COR-L47 (cell line): Measurements from ENCODE around the gene CPZ.

Experiments
- DNase-seq: peaks from one replicate; lab custom pipeline; 2025; lab: John Stamatoyannopoulos, UW

Gene CPZ

DNA sequence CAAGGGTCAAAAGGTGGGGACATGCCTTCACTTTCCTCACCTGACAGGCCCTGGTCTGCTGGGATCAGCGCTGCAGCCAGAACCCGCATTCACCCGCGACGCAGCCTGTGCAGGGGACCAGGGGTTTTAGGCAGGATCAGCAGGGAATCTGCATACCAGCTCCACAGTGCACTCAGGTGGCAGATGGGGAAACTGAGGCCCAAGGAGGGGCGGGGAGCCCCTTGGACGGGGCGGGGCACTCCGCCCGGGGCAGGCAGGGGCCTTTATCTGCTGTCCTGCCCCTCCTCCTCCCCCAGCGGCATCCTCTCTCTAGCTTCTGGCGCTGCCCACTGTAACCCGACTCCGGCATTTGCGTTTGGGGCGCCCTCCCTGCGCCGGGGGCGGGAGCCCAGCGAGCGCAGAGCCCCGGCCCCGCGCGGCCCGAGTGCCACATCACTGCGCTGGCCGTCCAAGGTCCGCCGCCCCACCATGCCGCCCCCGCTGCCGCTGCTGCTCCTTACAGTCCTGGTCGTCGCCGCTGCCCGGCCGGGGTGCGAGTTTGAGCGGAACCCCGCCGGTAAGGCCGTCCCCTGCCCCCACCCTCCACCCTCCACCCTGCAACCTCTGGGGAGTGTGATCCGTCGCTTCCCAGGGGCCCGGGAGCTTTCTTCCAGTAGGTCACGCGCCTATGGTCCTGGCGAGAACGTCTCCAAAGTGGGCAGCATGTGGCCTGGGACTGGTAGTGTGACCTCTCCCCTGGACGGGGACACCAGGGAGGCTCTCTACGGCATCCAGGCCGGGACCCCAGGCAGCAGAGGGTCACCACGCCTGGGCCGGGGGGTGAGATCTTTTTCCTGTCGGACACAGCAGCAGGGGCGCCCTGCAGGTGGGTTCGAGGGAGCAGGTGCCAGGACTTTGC, at the start of gene CPZ:
Gene CPZ, plus strand, starts transcription at position 400 of the 898 bp plus-strand sequence. Its CDS starts 69 bp downstream, at position 469.
- no peak for DNase-seq

DNA sequence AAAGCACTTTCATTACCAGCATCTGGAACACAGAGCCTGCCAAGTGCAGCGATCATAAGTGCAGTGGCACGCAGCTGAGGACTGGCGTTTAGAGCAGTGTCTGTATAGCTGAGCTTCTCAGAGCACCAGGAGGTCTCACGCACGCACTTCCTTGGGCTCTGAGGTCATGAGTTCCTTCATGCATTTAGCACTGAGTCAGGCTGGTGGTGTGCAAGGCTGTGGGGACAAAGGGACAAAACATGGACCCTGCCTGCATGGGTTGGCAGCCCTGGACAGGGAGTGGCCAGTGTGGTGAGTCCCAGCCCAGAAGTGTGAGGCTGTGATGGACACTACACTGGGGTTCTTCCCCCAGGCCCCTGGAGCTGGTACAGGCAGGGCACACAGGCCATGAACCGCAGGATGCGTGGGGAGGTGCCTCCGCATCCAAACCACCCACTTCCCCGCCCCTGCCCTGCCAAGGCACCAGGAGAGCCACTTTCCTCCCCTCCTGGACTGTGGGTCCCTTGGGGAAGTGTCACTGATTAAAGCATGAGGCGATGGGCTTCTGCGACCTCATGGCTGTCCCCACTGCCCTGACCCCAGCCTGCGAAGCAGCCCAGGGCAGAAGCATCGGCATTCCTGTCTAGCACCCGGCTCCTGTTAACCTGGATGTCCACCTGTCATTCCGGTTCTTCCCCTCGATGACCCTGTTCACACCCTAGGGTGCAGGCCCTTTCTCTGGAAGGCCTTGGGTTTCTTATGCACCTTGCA, 49.6 kb upstream of the CPZ start:
- no peak for DNase-seq

DNA sequence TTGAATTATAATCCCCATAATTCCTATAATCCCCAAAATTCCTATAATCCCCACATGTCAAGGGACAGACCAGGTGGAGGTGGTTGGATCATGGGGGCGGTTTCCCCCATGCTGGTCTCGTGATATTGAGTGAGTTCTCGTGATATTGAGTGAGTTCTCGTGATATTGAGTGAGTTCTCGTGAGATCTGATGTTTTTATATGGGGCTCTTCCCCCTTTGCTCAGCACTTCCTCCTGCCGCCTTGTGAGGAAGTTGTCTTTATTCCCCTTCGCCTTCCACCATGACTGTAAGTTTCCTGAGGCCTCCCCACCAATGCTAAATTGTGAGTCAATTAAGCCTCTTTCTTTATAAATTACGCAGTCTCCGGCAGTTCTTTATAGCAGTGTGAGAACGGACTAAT, 48.9 kb upstream of the CPZ start:
- no peak for DNase-seq

DNA sequence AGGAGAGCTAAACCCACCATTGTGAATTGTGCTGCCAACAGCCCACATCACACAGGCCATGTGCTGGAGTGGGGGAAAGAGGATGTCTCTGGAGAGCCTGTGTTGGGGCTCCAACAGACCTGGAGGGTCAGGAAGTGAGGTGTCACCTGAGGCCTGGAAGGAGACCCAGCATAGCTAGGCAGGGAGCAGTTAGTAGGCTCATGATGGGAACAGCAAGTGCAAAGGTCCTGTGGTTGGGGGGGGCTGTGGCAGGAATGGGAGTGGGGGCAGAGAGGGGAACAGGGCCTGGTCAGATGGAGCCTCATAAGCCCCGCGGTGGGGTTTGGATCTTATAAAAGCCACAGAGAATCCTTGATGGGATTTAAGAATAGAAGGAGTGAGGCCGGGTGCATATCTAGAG, 48.3 kb upstream of the CPZ start:
- DNase-seq: no peak

DNA sequence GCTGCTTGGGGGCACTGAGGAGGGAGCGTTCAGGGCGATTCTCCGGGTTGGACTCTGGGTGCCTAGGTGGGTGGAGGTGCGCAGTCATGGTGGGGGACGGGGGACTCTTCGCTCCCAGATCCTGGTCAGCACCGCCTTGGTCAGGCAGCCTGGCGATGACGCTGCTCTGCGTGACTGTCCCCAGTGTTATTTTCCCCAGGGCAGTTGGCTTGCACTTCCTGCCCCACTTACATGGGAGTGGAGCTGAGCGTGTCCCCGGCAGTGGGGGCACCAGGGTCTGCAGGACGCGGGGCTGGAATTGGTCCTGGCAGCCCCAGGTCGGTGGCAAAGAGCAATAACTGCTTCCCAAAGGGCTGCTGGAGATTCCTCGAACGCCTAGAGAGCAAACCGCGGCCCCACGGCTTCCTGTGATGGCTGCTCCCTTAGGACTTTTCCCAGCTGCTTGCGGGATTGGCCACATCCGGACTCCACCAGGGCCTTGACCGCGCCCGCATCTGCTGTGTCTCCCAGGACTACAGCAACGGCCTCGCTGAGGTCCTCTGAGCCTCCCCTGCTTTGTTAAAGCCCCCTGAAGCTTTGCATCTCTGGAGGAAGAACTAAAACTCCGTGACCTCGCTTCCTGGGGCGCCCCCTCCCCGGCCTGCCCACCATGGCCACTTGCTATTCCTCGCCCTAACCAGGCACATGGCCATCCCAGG, 47.7 kb upstream of the CPZ start:
- DNase-seq: no peak

DNA sequence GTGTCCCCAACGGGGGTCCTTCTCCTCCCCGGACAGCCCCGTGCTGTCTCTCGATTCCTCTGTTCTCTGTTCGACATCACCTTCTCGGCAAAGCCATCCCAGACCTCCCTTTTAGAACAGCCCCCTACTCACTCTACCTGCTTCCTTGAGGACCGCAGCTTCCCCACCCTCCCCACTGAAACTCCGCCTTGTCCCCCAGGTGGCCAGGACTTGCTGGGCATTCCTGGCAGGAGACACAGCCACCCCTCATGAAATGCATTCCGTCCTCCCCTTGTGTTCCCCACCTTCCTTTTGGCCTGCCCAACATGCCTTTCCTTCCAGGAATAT, 47.2 kb upstream of the CPZ start:
- DNase-seq: no peak

DNA sequence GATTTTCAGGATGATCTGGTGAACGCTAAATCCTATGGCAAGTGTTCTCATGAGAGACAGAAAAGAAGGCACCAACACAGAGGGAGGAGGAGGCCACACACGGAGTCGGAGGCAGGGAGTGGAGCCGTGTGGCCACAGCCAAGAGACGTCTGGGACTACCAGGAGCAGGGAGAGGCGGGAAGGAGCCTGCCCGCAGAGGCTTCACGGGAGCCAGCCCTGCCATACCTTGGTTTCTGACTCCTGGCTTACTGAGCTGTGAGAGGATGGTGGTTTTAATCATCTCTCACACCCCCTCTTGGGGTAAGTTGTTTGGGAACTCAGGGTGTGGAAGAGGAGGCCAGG, 45.8 kb upstream of the CPZ start:
- DNase-seq: no peak

DNA sequence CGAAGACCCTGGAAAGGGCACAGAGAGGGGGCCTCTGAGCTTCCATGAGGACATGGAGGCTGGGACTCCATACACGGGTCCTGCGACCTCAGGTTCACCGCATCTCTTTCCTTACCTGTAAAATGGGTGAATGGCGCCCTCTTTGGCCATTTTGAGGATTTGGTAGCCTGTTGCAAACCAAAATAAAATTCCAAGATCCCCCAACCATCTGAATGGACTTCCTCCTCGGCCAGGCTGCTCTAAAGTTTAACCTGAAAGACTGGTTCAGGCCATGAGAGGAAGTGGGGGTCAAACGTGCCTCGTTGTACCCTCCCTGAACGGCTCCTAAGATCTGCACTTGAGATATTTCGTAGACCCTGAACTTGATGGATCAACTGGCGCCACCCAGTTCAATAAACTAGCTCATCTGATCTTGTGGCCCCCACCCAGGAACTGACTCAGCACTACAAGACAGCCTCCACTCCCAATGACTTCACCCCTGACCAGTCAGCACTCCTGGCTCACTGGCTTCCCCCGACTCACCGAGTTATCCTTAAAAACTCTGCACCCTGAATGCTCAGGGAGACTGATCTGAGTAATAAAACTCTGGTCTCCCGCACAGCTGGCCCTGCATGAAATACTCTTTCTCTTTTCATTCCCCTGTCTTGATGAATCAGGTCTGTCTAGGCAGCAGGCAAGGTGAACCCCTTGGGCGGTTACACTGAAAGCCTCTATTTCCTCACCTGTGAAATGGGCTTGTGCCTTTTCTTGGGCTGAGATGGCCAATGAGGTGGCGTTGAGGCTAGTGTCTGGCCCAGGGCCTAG, 45.3 kb upstream of the CPZ start:
- no peak for DNase-seq

DNA sequence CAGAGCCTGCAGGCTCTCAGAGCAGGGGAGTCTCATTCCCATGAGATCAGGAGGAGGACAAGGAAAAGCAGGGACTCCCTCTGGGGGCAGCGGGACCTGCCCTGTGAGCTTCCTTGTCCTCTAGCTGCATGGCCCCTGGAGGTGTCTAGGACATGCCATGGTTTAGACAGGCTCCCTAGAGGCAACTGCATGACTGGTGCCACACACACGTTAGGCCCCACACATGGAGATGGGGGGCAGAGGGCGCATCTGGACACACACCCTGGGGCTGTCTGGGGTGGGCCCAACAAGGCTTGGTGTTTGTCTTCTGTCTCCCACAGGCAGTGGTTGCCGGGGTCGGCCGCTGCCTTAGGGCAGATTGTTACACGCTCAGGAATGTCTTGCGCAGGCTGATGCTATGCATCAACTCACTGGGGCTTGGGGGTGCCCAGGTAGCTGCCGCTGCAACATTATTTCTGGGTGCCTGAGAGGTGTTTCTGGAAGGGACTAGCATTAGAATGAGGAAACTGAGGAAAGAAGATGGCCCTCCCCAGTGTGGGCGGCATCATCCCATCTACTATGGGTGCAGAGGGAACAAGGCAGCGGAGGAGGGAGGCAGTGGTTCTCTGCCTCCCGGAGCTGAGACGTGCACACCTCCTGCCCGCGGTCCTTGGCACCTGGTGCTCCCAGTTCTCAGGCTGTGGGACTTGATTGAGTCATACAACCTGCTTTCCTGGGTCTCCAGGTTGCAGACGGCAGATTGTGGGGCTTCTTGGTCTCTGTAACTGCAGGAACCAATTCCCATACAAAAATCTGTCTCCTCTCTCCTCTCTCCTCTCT, 44.4 kb upstream of the CPZ start:
- no peak for DNase-seq

DNA sequence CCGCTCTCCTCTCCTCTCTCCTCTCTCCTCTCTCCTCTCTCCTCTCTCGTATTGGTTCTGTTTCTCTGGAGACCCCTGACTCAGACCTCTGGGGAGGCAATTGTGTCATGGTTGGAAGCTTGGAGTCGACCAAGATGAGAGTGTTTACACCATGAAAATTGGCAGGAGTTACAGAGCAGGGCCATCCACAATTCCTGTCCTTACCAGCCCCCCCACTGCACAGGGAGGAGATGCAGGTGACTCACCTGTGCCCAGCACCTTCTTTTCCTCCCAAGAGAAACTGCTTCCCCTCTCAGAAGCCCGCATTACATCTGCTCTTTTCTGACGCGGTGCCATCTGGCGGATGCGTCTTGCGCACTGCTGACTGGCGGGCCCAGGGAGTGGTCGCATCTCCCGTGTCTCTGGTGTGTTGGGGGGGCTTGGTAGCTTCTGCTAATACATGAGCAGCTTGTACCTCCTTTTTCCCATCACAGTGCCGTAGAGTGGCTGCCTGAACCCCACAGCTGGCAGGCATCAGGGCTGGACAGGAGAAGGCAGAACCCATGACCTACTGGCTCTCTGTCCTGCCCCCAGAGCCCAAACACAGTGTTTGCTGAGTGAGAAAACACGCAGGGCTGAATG, 43.7 kb upstream of the CPZ start:
- no peak for DNase-seq

DNA sequence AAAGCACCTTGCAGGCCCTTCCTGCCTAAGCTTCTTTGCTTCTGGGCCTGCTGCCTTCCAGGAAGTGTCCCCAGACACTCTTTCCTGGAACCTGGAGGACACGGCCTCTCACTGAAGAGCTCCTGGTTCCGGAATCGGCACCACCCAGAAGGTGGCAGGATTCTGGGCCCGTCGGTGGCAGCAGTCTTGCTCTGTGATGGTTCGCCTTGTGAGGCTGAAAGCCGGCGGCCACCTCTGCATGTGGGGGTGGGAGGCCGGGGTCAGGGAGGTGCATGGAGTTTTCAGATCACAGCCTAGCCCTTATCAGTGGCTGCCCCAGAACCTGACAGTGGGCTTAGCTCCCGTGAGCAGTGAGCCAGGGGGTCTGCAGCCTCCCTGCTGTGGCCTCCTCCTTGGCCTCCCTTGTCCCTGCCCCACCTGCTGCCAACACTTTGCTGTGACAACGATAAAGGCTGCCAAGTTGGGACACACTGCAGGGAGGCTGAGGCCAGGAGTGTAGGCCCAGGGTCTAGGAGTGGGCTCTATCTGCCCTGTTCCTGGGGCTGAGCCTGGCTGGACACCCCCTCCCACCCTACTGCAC, 43.1 kb upstream of the CPZ start:
- DNase-seq: no peak

DNA sequence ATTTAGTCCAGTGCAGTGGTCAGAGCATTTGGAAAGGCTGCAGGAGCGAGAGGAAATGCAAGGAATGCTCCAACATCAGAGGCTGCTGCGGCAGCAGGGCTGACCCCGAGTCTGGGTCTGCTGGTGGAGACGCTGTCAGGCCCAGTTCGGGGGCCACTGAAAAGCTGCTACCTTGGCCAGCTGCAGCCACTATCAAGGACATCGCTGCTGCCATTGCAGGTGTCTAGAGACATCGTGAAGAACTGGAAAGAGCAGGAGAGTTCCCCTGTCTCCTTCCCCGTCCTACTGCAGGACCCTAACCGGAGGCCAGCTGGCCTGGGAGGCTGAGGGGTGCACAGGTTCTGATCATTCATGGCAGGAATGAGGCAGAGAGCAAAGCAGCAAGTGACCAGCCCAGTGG, 41.9 kb upstream of the CPZ start:
- no peak for DNase-seq

DNA sequence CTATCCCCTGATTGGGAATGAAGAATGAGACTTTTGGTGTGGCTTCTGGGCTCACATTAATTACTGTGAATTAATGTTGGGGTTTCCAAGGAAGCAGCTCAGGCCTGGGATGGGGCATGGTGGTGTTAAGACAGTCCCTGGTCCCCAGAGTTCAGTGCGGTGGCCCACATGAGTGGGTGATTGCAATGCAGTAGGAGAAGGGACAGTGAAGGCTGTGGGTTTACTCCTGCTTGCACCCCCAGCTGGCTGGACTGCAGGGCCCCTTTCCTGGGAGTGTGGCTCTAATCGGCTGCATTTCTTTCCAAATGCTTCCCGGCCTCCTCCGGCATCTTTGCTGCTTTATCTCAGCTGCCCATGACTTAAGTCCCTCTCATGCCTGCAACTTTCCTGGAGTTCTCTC, 40.5 kb upstream of the CPZ start:
- no peak for DNase-seq

DNA sequence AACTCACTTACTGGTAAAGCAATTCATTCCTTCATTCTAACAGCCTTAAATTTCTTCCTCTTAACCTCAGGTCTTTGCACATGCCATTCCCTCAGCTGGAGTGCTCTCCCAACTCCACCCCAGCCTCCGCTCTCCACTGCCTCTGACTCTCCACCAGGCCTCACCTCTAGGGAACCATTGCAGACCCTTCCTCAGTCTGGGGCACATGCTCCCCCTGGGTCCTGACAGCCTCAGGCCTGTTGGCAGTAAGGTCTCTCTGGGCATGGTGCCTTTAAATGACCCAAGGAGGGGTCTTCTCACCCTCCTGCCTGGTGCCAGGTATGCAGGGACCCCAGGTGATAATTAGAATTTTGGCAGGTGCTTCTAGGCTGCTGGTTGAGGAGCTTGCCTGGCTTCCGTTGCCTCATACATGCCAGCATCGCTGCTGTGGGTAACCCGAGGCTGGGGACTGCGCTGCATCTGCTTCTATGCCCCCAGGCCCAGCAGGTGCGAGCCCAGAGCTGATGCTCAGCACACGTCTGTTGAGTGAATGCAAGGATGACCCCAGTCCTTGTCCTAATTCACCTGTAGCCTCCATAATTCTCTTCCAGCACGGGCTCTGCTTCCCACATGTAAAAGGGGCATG, 39.9 kb upstream of the CPZ start:
- DNase-seq: no peak

DNA sequence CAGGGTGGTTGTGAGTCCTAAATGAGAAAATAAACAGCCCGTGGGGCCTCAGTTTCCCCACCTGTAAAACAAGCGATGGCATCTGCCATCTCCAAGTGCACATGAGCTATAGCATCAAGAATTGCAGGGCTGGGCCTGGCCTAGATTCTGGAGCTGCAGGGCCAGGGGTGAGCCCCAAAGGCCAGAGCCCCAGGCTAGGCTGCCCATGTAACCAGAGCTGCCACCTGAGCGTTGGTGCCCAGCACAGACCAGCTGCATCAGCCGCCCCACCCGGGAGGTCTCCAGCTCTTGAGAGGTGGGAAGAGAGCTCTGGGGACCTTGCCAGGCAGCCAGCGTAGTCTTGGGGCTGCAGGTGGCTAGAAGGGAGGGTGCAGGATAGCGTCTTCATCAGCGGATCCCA, 39.3 kb upstream of the CPZ start:
- no peak for DNase-seq

DNA sequence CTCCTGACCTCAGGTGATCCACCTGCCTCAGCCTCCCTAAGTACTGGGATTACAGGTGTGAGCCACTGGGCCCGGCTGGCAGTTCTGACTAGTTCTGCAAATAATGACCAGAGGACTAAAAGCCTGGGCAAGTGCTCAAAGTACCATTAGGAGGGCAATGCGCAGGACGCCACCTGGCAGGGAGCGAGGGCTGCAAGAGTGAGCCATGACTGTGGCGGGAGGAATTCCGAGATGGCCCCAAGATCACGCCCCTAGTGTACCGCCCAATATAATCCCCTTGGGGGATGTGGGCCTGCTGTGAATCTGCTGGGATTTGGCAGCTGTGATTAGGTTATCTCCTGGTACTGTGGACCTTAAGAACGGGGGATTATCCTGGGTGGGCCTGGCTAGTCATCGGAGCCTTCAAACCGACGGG, 38.6 kb upstream of the CPZ start:
- DNase-seq: no peak

DNA sequence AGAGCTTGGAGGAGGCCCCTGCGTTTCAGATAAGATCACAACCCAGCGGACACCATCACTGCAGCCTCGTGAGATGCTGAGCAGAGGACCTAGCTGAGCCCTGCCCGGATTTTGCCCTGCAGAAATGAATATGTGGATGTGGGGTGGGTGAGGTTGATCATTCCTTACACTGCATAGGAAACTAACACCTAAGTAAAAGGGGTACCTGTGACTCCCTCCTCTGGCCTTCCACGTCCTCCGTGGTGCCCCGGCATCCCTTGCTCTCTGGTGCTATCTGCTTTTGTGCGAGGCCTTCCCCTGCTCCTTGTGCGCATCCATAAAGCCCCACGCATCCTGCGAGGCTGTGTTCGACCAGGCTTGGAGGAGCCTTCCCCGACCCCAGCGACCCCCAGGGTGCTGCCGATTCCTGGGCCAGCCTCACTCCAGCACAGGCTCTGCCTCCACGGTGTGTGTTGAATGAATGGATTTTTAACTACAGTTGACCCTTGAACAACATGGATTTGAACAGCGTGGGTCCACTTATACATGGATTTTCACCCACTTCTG, 37.9 kb upstream of the CPZ start:
- DNase-seq: no peak

DNA sequence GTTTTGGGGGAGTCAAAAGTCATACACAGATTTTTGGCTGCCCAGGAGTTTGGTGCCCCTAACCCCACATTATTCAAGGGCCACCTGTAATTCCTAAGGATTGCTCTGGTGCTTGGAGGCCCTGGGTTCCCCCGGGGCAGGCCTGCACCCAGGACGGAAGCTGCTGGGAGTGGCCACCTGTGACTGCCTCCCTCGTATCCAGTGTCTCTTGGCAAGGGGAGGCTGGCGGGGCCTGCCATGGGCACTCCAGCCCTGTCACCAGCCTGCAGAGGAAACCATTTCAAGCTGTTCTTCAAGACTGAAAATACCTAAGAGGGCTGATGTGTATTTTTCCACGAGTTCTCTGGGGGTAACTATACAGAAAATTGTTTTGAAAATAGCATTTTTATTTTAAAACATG, 36.8 kb upstream of the CPZ start:
- DNase-seq: no peak

DNA sequence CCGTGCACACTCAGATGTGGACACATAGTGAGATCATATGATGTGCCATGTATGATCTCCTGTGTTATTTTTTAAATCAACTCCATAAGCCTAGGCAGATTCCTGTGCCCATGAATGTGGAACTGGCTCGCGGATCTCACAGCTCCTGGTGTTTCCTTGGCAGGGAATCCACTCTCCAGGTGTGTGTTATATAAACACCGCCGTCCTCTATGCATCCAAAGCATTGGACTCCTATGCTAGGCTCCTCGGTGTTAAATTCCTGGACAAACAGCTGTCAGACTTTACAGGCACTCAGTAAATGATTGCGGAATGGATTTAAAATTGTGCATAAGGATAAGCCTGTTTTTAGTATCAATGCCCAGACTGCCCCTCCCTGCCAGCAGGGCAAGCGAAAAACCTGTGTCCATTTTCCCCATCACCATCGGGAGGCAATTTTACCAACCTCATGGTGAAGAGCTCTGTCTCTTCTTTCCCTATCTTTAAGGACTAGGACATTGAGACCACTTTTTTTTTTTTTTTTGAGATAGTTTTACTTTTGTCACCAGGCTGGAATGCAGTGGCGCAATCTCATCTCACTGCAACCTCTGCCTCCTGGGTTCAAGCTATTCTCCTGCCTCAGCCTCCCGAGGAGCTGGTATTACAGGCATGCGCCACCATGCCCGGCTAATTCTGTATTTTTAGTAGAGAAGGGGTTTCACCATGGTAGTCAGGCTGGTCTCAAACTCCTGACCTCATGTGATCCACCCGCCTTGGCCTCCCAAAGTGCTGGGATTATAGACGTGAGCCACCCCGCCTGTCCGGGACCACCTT, 36.0 kb upstream of the CPZ start:
- DNase-seq: no peak
